Lower leg skin (tissue), 3 donors: ENCODE data around the gene KRTAP5-6.

Source experiments
- POLR2A ChIP-seq, 2 donors: fragments of 450-650 bp; IDR thresholded peaks; one replicate each; pipeline ENCODE4 v1.6.1; 2016 to 2017; ENCODE audit warnings: antibody characterized with exemption in 2 of 2, mild to moderate bottlenecking in 1 of 2, moderate library complexity in 1 of 2
- TF ChIP-seq, protein P1 (sequence below), 3 donors: fragments of 450-650 bp; IDR thresholded peaks; one replicate each; pipeline ENCODE4 v1.5.1; 2016; ENCODE audit warnings: antibody characterized with exemption in 3 of 3, mild to moderate bottlenecking in 3 of 3, moderate library complexity in 2 of 3

DNA sequence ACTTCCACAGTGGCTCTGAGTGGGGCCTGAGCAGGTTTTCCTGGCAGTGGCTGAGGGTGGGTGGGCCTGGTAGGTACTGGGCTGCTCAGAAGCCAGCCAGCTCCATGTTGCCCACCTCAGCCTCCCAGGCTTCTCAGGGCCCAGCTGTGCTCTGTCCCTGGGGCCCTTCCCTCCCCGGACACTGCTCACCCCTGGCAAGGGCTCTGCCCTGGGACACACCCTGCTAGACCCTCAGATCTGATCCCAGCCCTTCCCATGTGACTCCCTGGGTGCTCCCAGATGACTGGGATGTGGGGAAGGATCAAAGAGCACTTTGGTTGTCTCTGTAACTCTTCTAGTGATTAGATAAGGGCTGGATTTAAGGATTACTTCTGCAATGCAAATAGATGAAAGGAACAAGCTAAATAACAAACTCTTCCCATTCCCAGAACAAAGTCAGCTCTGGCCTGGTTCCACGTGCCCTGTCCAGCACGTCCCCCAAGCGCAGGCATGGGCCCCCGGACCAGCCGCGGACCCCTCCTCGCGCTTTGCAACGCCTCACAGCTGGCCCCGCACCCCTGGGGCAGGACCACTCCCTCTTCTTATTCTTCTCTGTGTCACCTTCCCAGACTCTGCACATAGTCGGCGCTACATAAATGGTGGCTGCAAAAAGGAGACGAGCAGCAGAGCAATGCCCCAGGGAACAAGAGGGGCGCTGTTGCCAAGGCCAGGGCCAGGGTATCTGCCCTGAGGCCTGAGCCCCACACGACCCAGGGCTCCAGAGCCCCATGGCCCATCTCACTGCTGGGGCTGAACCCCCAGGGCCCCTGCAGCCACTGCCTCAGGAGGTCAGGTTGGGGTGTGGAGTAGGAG lies 5.7 kb upstream of the KRTAP5-6 start:
- TF ChIP-seq POLR2A (IDR thresholded peaks at IDR 0.05) = no peak
- TF ChIP-seq, protein P1, sequence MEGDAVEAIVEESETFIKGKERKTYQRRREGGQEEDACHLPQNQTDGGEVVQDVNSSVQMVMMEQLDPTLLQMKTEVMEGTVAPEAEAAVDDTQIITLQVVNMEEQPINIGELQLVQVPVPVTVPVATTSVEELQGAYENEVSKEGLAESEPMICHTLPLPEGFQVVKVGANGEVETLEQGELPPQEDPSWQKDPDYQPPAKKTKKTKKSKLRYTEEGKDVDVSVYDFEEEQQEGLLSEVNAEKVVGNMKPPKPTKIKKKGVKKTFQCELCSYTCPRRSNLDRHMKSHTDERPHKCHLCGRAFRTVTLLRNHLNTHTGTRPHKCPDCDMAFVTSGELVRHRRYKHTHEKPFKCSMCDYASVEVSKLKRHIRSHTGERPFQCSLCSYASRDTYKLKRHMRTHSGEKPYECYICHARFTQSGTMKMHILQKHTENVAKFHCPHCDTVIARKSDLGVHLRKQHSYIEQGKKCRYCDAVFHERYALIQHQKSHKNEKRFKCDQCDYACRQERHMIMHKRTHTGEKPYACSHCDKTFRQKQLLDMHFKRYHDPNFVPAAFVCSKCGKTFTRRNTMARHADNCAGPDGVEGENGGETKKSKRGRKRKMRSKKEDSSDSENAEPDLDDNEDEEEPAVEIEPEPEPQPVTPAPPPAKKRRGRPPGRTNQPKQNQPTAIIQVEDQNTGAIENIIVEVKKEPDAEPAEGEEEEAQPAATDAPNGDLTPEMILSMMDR (IDR thresholded peaks at IDR 0.05) = no peak
